AG09309 (cell line): ENCODE results near the gene LENG9.

Experiments used
- DNase-seq: peaks from one replicate; pipeline ENCODE4 v3.0.0-alpha.2; 2010; ENCODE audit warnings: low read depth
- H3K4me3 ChIP-seq: 2 replicates; pipeline ENCODE4 v1.5.1; 2011; ENCODE audit warnings: mild to moderate bottlenecking, low read depth, low read length, moderate library complexity; ENCODE audit not compliant: control insufficient read depth
- TF ChIP-seq, protein P1 (sequence below): IDR thresholded peaks from 2 replicates; pipeline ENCODE4 v1.5.1; 2011; ENCODE audit warnings: mild to moderate bottlenecking, low read depth, low read length, inconsistent platforms; ENCODE audit not compliant: insufficient read depth, control insufficient read depth; ENCODE audit errors: missing control alignments

LENG9 gene

DNA sequence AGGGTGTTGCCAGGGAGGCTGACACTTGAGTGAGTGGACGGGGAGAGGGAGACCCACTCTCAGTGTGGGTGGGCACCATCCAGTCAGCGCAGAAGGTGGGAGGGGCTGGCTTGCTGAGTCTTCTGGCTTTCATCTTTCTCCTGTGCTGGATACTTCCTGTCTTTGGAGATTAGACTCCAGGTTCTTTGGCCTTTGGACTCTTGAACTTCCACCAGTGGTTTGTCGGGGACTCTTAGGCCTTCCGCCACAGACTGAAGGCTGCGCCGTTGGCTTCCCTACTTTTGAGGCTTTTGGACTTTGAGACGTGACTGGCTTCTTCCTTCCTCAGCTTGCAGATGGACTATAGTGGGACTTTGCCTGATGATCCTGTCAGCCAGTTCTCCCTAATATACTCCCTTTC, 18.8 kb downstream of the LENG9 start:
- H3K4me3 ChIP-seq: no peak overlapping the region
- TF ChIP-seq, protein P1, sequence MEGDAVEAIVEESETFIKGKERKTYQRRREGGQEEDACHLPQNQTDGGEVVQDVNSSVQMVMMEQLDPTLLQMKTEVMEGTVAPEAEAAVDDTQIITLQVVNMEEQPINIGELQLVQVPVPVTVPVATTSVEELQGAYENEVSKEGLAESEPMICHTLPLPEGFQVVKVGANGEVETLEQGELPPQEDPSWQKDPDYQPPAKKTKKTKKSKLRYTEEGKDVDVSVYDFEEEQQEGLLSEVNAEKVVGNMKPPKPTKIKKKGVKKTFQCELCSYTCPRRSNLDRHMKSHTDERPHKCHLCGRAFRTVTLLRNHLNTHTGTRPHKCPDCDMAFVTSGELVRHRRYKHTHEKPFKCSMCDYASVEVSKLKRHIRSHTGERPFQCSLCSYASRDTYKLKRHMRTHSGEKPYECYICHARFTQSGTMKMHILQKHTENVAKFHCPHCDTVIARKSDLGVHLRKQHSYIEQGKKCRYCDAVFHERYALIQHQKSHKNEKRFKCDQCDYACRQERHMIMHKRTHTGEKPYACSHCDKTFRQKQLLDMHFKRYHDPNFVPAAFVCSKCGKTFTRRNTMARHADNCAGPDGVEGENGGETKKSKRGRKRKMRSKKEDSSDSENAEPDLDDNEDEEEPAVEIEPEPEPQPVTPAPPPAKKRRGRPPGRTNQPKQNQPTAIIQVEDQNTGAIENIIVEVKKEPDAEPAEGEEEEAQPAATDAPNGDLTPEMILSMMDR: no peak
- no peak for DNase-seq

DNA sequence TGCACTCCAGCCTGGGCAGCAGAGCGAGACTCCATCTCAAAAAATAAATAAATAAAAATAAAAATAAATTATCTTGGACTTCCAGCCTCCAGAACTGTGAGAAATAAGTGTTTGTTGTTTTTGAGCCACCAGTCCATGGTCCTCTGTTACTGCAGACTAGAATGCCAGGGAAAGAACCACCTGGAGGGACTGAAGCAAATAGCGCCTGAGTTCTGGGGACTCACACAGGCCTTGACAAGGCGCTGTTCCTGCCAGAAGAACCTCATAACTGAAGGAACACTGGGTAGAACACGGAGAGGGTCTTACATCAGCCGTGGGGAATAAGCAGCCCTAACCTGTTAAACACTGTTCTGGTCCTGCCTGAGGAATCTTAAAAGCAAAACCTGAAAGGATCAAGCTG, 22.9 kb downstream of the LENG9 start:
- DNase-seq: no peak
- no peak overlapping the region for H3K4me3 ChIP-seq
- TF ChIP-seq, protein P1: no peak

- TF ChIP-seq, protein P1: peak; percentile 35
These were observed 24.3 kb downstream of the LENG9 start for GRCh38 chr19:54439174-54439851.

DNA sequence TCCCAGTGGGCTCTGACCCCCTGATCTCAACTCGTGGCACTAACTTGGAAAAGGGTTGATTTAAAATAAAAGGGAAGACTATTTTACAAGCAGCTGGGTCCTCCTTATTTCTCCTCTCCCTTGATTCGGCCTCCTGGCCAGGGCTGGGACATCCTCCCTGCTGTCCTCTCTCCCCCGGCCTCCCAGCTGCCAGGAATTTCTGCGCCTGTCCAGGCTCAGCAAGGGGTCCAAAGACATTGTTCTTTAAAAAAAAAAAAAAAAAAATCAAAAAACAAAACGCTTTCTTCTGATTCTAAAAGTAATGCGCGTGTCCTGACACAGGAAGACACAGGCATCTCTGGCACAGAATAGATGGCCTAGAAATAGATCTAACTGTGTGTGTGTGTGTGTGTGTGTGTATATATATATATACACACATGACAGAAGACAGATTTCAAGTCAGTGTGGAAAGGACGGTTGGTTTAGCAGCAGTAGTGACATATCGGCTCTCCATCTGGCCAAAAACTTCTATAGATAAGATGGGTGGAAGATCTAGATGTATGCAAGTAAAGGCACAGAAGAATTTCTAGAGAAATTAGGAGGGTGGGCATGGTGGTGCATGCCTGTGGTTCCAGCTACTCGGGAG, 26.8 kb downstream of the LENG9 start:
- TF ChIP-seq, protein P1: no peak
- no peak overlapping the region for H3K4me3 ChIP-seq
- no peak for DNase-seq

More at GRCh38 chr19:54439174-54439851, 24.3 kb downstream of the LENG9 start:
- H3K4me3 ChIP-seq: no peak overlapping the region
- DNase-seq: no peak

- H3K4me3 ChIP-seq: no peak overlapping the region
- no peak for DNase-seq
- TF ChIP-seq, protein P1: no peak
These were observed 27.5 kb downstream of the LENG9 start for GRCh38 chr19:54436031-54436523.

GRCh38 chr19:54435551-54436016, 28.0 kb downstream of the LENG9 start:
- TF ChIP-seq, protein P1: no peak
- no peak overlapping the region for H3K4me3 ChIP-seq
- no peak for DNase-seq
